H1 (cell line): ENCODE data around the gene KLRB1. TPM values are rescaled to one million over a fixed set of nuclear protein-coding genes. Genes with fewer than 3 reads are reported as not detected.

Source experiments
- ASH2L ChIP-seq: fragments of 200-600, 300-600 bp; sonication (generic); IDR thresholded peaks from one replicate; pipeline ENCODE4 v1.7.1; 2017; ENCODE audit warnings: low read length
- CBX8 ChIP-seq: fragments of 300-800, 300-1000 bp; sonication (generic); IDR thresholded peaks from 2 replicates; pipeline ENCODE4 v1.7.1; 2016; ENCODE audit warnings: low read depth, low read length, borderline replicate concordance
- CHD7 ChIP-seq: fragments of 300-600 bp; sonication (generic); IDR thresholded peaks from 2 replicates; pipeline ENCODE4 v1.7.1; 2012; ENCODE audit warnings: low read length, moderate library complexity, mild to moderate bottlenecking, inconsistent platforms; ENCODE audit not compliant: insufficient replicate concordance
- MAFK ChIP-seq: IDR thresholded peaks from 2 replicates; pipeline ENCODE4 v1.6.1; 2012; ENCODE audit warnings: low read depth, mild to moderate bottlenecking, improper control_type of control experiment, low read length
- polyA plus RNA-seq, 7 experiments: library from polyadenylated mRNA; depleted of rRNA in 3 of 7; stranded (reverse) in 5 of 7; unstranded in 2 of 7; fragments of >200 nt in 5 of 7; fragments of 200-250 nt in 2 of 7; gene quantifications; 1 replicate in 5 of 7; 2 replicates in 1 of 7; 4 replicates in 1 of 7; pipeline versions ENCODE4 v1.2.1 to v1.2.3, GENCODE V29; 2011 to 2013; ENCODE audit warnings: missing spikeins in 2 of 7, mixed read lengths in 2 of 7
- total RNA-seq: library from RNA; stranded (reverse); fragmentation: NEBNext Ultra II Directional; extraction: Animal tissue kit (Norgen Biotek cat#: 25700); gene quantifications from 2 replicates; pipeline ENCODE4 v1.2.1, GENCODE V29; 2021

The KLRB1 gene
- total and polyA plus RNA-seq, 2 of the 8 experiments (the other 6 are each of a cell fraction or from before 2014, with no cell fraction given) = not detected

GRCh38 chr12:9643266-9643660 lies 35.5 kb upstream of the KLRB1 start (continued):
- TF ChIP-seq CHD7 = no peak
- no peak for TF ChIP-seq CBX8
- TF ChIP-seq MAFK = no peak
- TF ChIP-seq ASH2L = no peak
